ENCODE measurements around the gene LRMDA.

LRMDA gene

GRCh38 chr10:76469675-76470074, 1038.3 kb downstream of the LRMDA start:
- ChIA-PET POLR2A (no interaction called here), CTCF (interaction anchor here (0.7 to 1.0 kb wide), 2 partner anchors 9 to 55 kb away, joined by 3 read pairs; no protein-coding TSS in a partner anchor)
- Histone ChIP-seq H3K36me3 (ENCODE audit: control insufficient read depth in 2 of 2, insufficient read depth in 1 of 2, low read length in 2 of 2) (no peaks in the 10 kb centered on the region), H3K4me1 (ENCODE audit: control insufficient read depth, insufficient read depth, low read length) (no peaks in the 10 kb centered on the region), H3K27ac (ENCODE audit: extremely low read depth, low read depth, low read length) (no peak overlapping the region), H3K4me3 (ENCODE audit: low read depth, low read length) (no peak overlapping the region), H3K9me3 (ENCODE audit: control insufficient read depth, insufficient read depth, low read depth, low read length) (no peaks in the 10 kb centered on the region)
- no peak for TF ChIP-seq ZNF341 (tag by site-specific recombination; IDR thresholded peaks at IDR 0.05; ENCODE audit: low read depth)
- no peak for TF ChIP-seq ZNF433 (tag by site-specific recombination; IDR thresholded peaks at IDR 0.05; ENCODE audit: low read depth)
- no peak for TF ChIP-seq ZNF555 (tag by site-specific recombination; conservative IDR thresholded peaks at IDR 0.05)
- TF ChIP-seq ZNF596 (tag by site-specific recombination; IDR thresholded peaks at IDR 0.05), result no peak
- TF ChIP-seq EGR2 (tag by site-specific recombination; IDR thresholded peaks at IDR 0.05; ENCODE audit: low read depth), result no peak
- no peak for TF ChIP-seq ZNF138 (tag by site-specific recombination; IDR thresholded peaks at IDR 0.05; ENCODE audit: borderline replicate concordance)
- no peak for TF ChIP-seq KLF17 (tag by site-specific recombination; IDR thresholded peaks at IDR 0.05)
- no peak for TF ChIP-seq ZNF223 (tag by site-specific recombination; IDR thresholded peaks at IDR 0.05)
- TF ChIP-seq ZNF248 (tag by site-specific recombination; IDR thresholded peaks at IDR 0.05), result no peak
- TF ChIP-seq ZSCAN30 (tag by site-specific recombination; IDR thresholded peaks at IDR 0.05), result no peak
- TF ChIP-seq, protein P1, sequence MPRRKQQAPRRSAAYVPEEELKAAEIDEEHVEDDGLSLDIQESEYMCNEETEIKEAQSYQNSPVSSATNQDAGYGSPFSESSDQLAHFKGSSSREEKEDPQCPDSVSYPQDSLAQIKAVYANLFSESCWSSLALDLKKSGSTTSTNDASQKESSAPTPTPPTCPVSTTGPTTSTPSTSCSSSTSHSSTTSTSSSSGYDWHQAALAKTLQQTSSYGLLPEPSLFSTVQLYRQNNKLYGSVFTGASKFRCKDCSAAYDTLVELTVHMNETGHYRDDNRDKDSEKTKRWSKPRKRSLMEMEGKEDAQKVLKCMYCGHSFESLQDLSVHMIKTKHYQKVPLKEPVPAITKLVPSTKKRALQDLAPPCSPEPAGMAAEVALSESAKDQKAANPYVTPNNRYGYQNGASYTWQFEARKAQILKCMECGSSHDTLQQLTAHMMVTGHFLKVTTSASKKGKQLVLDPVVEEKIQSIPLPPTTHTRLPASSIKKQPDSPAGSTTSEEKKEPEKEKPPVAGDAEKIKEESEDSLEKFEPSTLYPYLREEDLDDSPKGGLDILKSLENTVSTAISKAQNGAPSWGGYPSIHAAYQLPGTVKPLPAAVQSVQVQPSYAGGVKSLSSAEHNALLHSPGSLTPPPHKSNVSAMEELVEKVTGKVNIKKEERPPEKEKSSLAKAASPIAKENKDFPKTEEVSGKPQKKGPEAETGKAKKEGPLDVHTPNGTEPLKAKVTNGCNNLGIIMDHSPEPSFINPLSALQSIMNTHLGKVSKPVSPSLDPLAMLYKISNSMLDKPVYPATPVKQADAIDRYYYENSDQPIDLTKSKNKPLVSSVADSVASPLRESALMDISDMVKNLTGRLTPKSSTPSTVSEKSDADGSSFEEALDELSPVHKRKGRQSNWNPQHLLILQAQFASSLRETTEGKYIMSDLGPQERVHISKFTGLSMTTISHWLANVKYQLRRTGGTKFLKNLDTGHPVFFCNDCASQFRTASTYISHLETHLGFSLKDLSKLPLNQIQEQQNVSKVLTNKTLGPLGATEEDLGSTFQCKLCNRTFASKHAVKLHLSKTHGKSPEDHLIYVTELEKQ (tag by site-specific recombination; IDR thresholded peaks at IDR 0.05; ENCODE audit: borderline replicate concordance), result no peak

DNA sequence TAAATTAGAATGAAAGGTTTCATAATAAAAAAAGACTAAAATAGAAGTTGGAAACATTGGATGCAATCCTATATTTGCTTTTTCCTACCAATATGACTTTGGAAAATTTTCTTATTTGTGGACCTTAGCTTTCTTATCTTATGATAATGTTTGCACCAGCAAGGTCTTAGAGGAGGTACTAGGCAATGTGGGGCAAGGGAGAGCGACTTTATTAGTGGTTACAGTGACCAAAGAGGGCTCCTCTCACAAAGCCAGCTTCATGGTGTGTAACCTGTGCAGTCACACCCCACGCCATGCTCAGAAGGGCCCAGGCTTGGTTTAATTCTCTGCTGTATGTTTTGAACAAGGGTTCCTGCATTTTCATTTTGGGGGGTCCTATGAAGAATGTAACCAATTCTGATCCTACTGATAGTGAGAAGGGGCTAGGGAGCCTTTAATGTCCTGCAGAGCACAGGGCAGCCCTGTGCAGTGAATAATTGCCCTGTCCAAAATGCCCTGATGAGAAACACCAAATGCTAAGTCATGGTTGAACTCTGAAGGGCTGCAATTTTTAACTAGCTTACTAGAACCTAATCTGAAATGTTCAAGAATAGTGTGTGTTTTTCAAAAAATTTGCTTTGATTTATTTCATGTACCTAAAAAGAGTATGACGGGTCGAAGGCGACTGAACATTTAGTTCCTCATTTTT, 1047.8 kb downstream of the LRMDA start:
- ChIA-PET POLR2A (no interaction called here), CTCF (interaction anchor here (1.3 kb wide), 1 partner anchor 10 kb away, joined by 3 read pairs; no protein-coding TSS in a partner anchor)
- H3K36me3 ChIP-seq (ENCODE audit: control insufficient read depth in 2 of 2, insufficient read depth in 1 of 2, low read length in 2 of 2), result no peaks in the 10 kb centered on the region
- H3K4me3 ChIP-seq (ENCODE audit: low read depth, low read length), result no peak overlapping the region
- no peak overlapping the region for H3K27ac ChIP-seq (ENCODE audit: extremely low read depth, low read depth, low read length)
- no peaks in the 10 kb centered on the region for H3K9me3 ChIP-seq (ENCODE audit: control insufficient read depth, insufficient read depth, low read depth, low read length)
- no peaks in the 10 kb centered on the region for H3K4me1 ChIP-seq (ENCODE audit: control insufficient read depth, insufficient read depth, low read length)
- TF ChIP-seq HOXA7 (CRISPR knock-in tag; IDR thresholded peaks at IDR 0.05; ENCODE audit: borderline replicate concordance) (no peak), ZNF701 (tag by site-specific recombination; IDR thresholded peaks at IDR 0.05) (no peak), ZNF23 (tag by site-specific recombination; IDR thresholded peaks at IDR 0.05; ENCODE audit: borderline replicate concordance) (no peak), YY1 (tag by site-specific recombination; IDR thresholded peaks at IDR 0.05) (no peak), WT1 (tag by site-specific recombination; IDR thresholded peaks at IDR 0.05) (no peak), ZNF221 (tag by site-specific recombination; IDR thresholded peaks at IDR 0.05; ENCODE audit: borderline replicate concordance) (no peak), ZNF133 (tag by site-specific recombination; IDR thresholded peaks at IDR 0.05) (no peak), ZNF513 (tag by site-specific recombination; IDR thresholded peaks at IDR 0.05) (no peak)
- TF ChIP-seq, protein P2, sequence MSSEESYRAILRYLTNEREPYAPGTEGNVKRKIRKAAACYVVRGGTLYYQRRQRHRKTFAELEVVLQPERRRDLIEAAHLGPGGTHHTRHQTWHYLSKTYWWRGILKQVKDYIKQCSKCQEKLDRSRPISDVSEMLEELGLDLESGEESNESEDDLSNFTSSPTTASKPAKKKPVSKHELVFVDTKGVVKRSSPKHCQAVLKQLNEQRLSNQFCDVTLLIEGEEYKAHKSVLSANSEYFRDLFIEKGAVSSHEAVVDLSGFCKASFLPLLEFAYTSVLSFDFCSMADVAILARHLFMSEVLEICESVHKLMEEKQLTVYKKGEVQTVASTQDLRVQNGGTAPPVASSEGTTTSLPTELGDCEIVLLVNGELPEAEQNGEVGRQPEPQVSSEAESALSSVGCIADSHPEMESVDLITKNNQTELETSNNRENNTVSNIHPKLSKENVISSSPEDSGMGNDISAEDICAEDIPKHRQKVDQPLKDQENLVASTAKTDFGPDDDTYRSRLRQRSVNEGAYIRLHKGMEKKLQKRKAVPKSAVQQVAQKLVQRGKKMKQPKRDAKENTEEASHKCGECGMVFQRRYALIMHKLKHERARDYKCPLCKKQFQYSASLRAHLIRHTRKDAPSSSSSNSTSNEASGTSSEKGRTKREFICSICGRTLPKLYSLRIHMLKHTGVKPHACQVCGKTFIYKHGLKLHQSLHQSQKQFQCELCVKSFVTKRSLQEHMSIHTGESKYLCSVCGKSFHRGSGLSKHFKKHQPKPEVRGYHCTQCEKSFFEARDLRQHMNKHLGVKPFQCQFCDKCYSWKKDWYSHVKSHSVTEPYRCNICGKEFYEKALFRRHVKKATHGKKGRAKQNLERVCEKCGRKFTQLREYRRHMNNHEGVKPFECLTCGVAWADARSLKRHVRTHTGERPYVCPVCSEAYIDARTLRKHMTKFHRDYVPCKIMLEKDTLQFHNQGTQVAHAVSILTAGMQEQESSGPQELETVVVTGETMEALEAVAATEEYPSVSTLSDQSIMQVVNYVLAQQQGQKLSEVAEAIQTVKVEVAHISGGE (tag by site-specific recombination; conservative IDR thresholded peaks at IDR 0.05; ENCODE audit: low read depth), result no peak
- TF ChIP-seq, protein P3, sequence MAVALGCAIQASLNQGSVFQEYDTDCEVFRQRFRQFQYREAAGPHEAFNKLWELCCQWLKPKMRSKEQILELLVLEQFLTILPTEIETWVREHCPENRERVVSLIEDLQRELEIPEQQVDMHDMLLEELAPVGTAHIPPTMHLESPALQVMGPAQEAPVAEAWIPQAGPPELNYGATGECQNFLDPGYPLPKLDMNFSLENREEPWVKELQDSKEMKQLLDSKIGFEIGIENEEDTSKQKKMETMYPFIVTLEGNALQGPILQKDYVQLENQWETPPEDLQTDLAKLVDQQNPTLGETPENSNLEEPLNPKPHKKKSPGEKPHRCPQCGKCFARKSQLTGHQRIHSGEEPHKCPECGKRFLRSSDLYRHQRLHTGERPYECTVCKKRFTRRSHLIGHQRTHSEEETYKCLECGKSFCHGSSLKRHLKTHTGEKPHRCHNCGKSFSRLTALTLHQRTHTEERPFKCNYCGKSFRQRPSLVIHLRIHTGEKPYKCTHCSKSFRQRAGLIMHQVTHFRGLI (tag by site-specific recombination; IDR thresholded peaks at IDR 0.05), result no peak
- TF ChIP-seq, protein P4, sequence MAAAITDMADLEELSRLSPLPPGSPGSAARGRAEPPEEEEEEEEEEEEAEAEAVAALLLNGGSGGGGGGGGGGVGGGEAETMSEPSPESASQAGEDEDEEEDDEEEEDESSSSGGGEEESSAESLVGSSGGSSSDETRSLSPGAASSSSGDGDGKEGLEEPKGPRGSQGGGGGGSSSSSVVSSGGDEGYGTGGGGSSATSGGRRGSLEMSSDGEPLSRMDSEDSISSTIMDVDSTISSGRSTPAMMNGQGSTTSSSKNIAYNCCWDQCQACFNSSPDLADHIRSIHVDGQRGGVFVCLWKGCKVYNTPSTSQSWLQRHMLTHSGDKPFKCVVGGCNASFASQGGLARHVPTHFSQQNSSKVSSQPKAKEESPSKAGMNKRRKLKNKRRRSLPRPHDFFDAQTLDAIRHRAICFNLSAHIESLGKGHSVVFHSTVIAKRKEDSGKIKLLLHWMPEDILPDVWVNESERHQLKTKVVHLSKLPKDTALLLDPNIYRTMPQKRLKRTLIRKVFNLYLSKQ (tag by site-specific recombination; IDR thresholded peaks at IDR 0.05; ENCODE audit: borderline replicate concordance), result no peak
